GM12878 (cell line): ENCODE results near the gene ARID3A. TPM values are rescaled to one million over a fixed set of nuclear protein-coding genes. Genes with fewer than 3 reads are reported as not detected.

Source experiments
- ATAC-seq: fragments of 200-7000 bp; cut with Tn5 transposase; 3 replicates; pipeline ENCODE4 v1.9.1; 2020; ENCODE audit warnings: mild to moderate bottlenecking, moderate library complexity
- BruUV-seq: library from RNA; stranded (reverse); fragments of 400-500 nt; replicated peaks from 2 replicates; lab custom pipeline; 2021; lab: Mats Ljungman, UMichigan
- CTCF ChIA-PET: fragments of 300-600 bp; sonication (Branson Sonifier 250); formaldehyde crosslinking; extraction: SDS; loops from one replicate; lab custom pipeline; 2021; ENCODE audit warnings: inconsistent platforms; lab: Yijun Ruan, JAX
- POLR2A ChIA-PET: fragments of 350-600 bp; formaldehyde crosslinking; extraction: SDS; loops from one replicate; lab custom pipeline; 2021; ENCODE audit warnings: inconsistent platforms; lab: Charles Lee
- RAD21 ChIA-PET: fragments of 300-600 bp; sonication (Branson Sonifier 250); formaldehyde crosslinking; loops from one replicate; lab custom pipeline; 2023; ENCODE audit warnings: antibody characterized with exemption; ENCODE audit not compliant: unreplicated experiment; lab: Charles Lee
- SMC1A ChIA-PET: fragments of 300-600 bp; sonication (Branson Sonifier 250); formaldehyde crosslinking; loops from one replicate; lab custom pipeline; 2023; ENCODE audit not compliant: unreplicated experiment, uncharacterized antibody; lab: Charles Lee
- DNase-seq: peaks from one replicate; pipeline ENCODE4 v3.0.0-alpha.2; 2011; ENCODE audit warnings: low read depth, low spot score
- FAIRE-seq: peaks from 3 replicates; lab custom pipeline; 2011; peaks lifted over from hg19 to GRCh38; lab: Jason Lieb, UNC
- H2AFZ ChIP-seq: 2 replicates; pipeline ENCODE4 v1.6.0; 2011; ENCODE audit warnings: low read depth, low read length, control low read depth; ENCODE audit not compliant: control insufficient read depth
- H3K27ac ChIP-seq: 2 replicates; pipeline ENCODE4 v1.5.1; 2011; ENCODE audit warnings: control low read depth; ENCODE audit not compliant: control insufficient read depth, insufficient read depth
- H3K27me3 ChIP-seq, 2 experiments: replicated peaks in 1 of 2; 2 replicates each; pipeline versions ENCODE4 v1.6.0 to v1.6.1; 2011; ENCODE audit warnings: low read length in 1 of 2; ENCODE audit not compliant: control insufficient read depth in 2 of 2, insufficient read depth in 2 of 2
- H3K36me3 ChIP-seq, 2 experiments: 2 replicates each; pipeline ENCODE4 v1.5.1; 2011; ENCODE audit warnings: low read length in 1 of 2; ENCODE audit not compliant: control insufficient read depth in 2 of 2, insufficient read depth in 2 of 2
- H3K4me1 ChIP-seq: 2 replicates; pipeline ENCODE4 v1.6.1; 2011; ENCODE audit warnings: mild to moderate bottlenecking, low read length, moderate library complexity, mixed read lengths; ENCODE audit not compliant: control insufficient read depth, insufficient read depth
- H3K4me2 ChIP-seq: 2 replicates; pipeline ENCODE4 v1.6.0; 2011; ENCODE audit warnings: control low read depth; ENCODE audit not compliant: control insufficient read depth, insufficient read depth
- H3K4me3 ChIP-seq: fragments of 200-600 bp; sonication (generic); 2 replicates; pipeline ENCODE4 v1.5.1; 2016
- H3K79me2 ChIP-seq: 2 replicates; pipeline ENCODE4 v1.6.0; 2011; ENCODE audit warnings: low read length; ENCODE audit not compliant: control insufficient read depth, insufficient read depth
- H3K9ac ChIP-seq: 2 replicates; pipeline ENCODE4 v1.8.0; 2011; ENCODE audit warnings: low read length, control low read depth, mixed read lengths; ENCODE audit not compliant: control insufficient read depth, insufficient read depth
- H3K9me3 ChIP-seq: replicated peaks from 3 replicates; pipeline ENCODE4 v1.5.1; 2011; ENCODE audit warnings: mild to moderate bottlenecking, low read length; ENCODE audit not compliant: control insufficient read depth, insufficient read depth
- H4K20me1 ChIP-seq: 2 replicates; pipeline ENCODE4 v1.6.0; 2011; ENCODE audit not compliant: control insufficient read depth, insufficient read depth
- ATF7 ChIP-seq: fragments of 450-650 bp; IDR thresholded peaks from 2 replicates; pipeline ENCODE4 v1.6.1; 2016; ENCODE audit warnings: low read depth, mild to moderate bottlenecking
- CREB1 ChIP-seq: IDR thresholded peaks from 2 replicates; pipeline ENCODE4 v1.6.1; 2012; ENCODE audit warnings: low read depth, mild to moderate bottlenecking, inconsistent platforms
- DPF2 ChIP-seq: fragments of 450-650 bp; IDR thresholded peaks from 2 replicates; pipeline ENCODE4 v1.6.1; 2017; ENCODE audit warnings: mild to moderate bottlenecking
- FOS ChIP-seq: IDR thresholded peaks from 3 replicates; pipeline ENCODE4 v1.6.1; 2011; ENCODE audit warnings: borderline replicate concordance; ENCODE audit not compliant: insufficient read length; ENCODE audit errors: extremely low read depth
- FOXK2 ChIP-seq: fragments of 450-650 bp; IDR thresholded peaks from 2 replicates; pipeline ENCODE4 v1.6.1; 2017; ENCODE audit warnings: mild to moderate bottlenecking, moderate library complexity
- HDAC2 ChIP-seq: fragments of 200-600 bp; sonication (generic); IDR thresholded peaks from 2 replicates; pipeline ENCODE4 v1.6.1; 2017
- MYB ChIP-seq: fragments of 150-350 bp; IDR thresholded peaks from 2 replicates; pipeline ENCODE4 v1.6.1; 2014; ENCODE audit warnings: mild to moderate bottlenecking, low read depth, low read length, borderline replicate concordance
- TCF3 ChIP-seq: IDR thresholded peaks from 2 replicates; pipeline ENCODE4 v1.6.1; 2012; ENCODE audit warnings: low read depth, mild to moderate bottlenecking, low read length, borderline replicate concordance; ENCODE audit not compliant: insufficient read depth
- ZBED1 ChIP-seq: IDR thresholded peaks from 2 replicates; pipeline ENCODE4 v1.6.1; 2016; ENCODE audit warnings: borderline replicate concordance
- WGBS: methylation state at CpG from one replicate; pipeline ENCODE4 v1.1.6; 2016; ENCODE audit warnings: low lambda C conversion rate; ENCODE audit not compliant: insufficient replicate concordance, insufficient coverage; ENCODE audit errors: missing lambda C conversion rate; 5-methylcytosine and 5-hydroxymethylcytosine counted together
- in situ Hi-C: fragments of 300-500 bp; cut with MboI; formaldehyde crosslinking; loops from 9 replicates; pipeline ENCODE4 v1.14.3; 2018; ENCODE audit warnings: mixed read lengths
- intact Hi-C: fragments of 100-400 bp; cut with micrococcal nuclease; formaldehyde crosslinking; loops from one replicate; pipeline ENCODE4 v1.14.2; 2022; ENCODE audit not compliant: unreplicated experiment
- polyA plus RNA-seq, 11 experiments: library from polyadenylated mRNA; depleted of rRNA in 4 of 11; unstranded in 6 of 11; stranded (reverse) in 5 of 11; fragments of >200 nt; fragmentation: Nextera tagmentation in 4 of 11; fragmentation: Illumina TruSeq in 1 of 11; extraction: Ambion mirVana in 4 of 11; extraction: Trizol in 1 of 11; gene quantifications; 1 replicate in 1 of 11; 2 replicates in 10 of 11; pipeline versions ENCODE4 v1.2.1 to v1.2.3, GENCODE V29; 2011 to 2016; ENCODE audit warnings: inconsistent platforms in 2 of 11, missing spikeins in 2 of 11, low read depth in 1 of 11
- total RNA-seq, 4 experiments: library from RNA; depleted of rRNA in 3 of 4; stranded (reverse); fragments of >200 nt in 3 of 4; fragmentation: Illumina TruSeq in 1 of 4; extraction: Trizol in 1 of 4; gene quantifications; 2 replicates each; pipeline versions ENCODE4 v1.2.1 to v1.2.3, GENCODE V29; 2013 to 2021
- TF ChIP-seq, protein P1 (sequence below): fragments of 150-350 bp; IDR thresholded peaks from 2 replicates; pipeline ENCODE4 v1.6.1; 2014; ENCODE audit warnings: mild to moderate bottlenecking, low read depth, low read length

ARID3A gene
- total and polyA plus RNA-seq, 10 of the 15 experiments (the other 5 are each of a cell fraction or from before 2014, with no cell fraction given): 0.76 to 70.0 (median 16.7) TPM

GRCh38 chr19:955803-956765, 30.2 kb downstream of the ARID3A start:
- no peak overlapping the region for H3K9ac ChIP-seq
- DNase-seq (no peak), FAIRE-seq (no peak)

More at GRCh38 chr19:955803-956765, 30.2 kb downstream of the ARID3A start:
- Histone ChIP-seq H3K4me3 (no peak overlapping the region), H3K79me2 (peaks cover 47% of the 10 kb centered on the region), H3K27ac (peak overlapping the region; percentile 95), H3K4me1 (peaks cover 42% of the 10 kb centered on the region), H4K20me1 (peaks cover 3% of the 10 kb centered on the region; the same call in 1 of the 2 replicates), H3K36me3 (peaks cover 11 to 23% of the 10 kb centered on the region in 2 experiments), H3K27me3 (no peaks in the 10 kb centered on the region), H3K9me3 (no peaks in the 10 kb centered on the region), H2AFZ (no peak overlapping the region), H3K4me2 (no peak overlapping the region)
- ATAC-seq: no peak
- ChIA-PET POLR2A (no interaction called here), RAD21 (interaction anchor here (1.8 to 4.8 kb wide), 2 partner anchors 28 to 32 kb away, joined by 5 to 20 read pairs; partner anchors contain the start of gene WDR18), SMC1A (interaction anchor here (1.5 kb wide), 1 partner anchor 28 kb away, joined by 5 read pairs; the partner anchor contains the start of gene WDR18), CTCF (interaction anchor here (1.5 to 2.3 kb wide), 3 partner anchors 25 to 288 kb away, joined by 4 to 9 read pairs (median 7); partner anchors contain the start of gene WDR18)
- in situ Hi-C loops: no loop called here
- TF ChIP-seq ATF7: no peak
- no peak for TF ChIP-seq FOXK2
- TF ChIP-seq MYB: no peak
- TF ChIP-seq FOS: no peak
- no peak for TF ChIP-seq DPF2
- no peak for TF ChIP-seq CREB1
- no peak for TF ChIP-seq TCF3
- TF ChIP-seq ZBED1: no peak
- TF ChIP-seq, protein P1, sequence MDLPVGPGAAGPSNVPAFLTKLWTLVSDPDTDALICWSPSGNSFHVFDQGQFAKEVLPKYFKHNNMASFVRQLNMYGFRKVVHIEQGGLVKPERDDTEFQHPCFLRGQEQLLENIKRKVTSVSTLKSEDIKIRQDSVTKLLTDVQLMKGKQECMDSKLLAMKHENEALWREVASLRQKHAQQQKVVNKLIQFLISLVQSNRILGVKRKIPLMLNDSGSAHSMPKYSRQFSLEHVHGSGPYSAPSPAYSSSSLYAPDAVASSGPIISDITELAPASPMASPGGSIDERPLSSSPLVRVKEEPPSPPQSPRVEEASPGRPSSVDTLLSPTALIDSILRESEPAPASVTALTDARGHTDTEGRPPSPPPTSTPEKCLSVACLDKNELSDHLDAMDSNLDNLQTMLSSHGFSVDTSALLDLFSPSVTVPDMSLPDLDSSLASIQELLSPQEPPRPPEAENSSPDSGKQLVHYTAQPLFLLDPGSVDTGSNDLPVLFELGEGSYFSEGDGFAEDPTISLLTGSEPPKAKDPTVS: no peak
- TF ChIP-seq HDAC2: no peak
- 95% methylated on average over 45 of the region's 55 CpGs for WGBS
- BruUV-seq: no TSS peak
- intact Hi-C loops: no loop called here
